A375 (cell line): ENCODE results near the gene ABCB8. TPM values are rescaled to one million over a fixed set of nuclear protein-coding genes. Genes with fewer than 3 reads are reported as not detected.

ENCODE experiments used
- total RNA-seq: library from RNA; depleted of rRNA; stranded (reverse); fragments of >200 nt; shearing (Covaris generic); gene quantifications from 2 replicates; pipeline ENCODE4 v1.2.3, GENCODE V29; 2014; rRNA removed

The ABCB8 gene
- total RNA-seq = 29.2 and 37.3 TPM in 2 replicates

DNA sequence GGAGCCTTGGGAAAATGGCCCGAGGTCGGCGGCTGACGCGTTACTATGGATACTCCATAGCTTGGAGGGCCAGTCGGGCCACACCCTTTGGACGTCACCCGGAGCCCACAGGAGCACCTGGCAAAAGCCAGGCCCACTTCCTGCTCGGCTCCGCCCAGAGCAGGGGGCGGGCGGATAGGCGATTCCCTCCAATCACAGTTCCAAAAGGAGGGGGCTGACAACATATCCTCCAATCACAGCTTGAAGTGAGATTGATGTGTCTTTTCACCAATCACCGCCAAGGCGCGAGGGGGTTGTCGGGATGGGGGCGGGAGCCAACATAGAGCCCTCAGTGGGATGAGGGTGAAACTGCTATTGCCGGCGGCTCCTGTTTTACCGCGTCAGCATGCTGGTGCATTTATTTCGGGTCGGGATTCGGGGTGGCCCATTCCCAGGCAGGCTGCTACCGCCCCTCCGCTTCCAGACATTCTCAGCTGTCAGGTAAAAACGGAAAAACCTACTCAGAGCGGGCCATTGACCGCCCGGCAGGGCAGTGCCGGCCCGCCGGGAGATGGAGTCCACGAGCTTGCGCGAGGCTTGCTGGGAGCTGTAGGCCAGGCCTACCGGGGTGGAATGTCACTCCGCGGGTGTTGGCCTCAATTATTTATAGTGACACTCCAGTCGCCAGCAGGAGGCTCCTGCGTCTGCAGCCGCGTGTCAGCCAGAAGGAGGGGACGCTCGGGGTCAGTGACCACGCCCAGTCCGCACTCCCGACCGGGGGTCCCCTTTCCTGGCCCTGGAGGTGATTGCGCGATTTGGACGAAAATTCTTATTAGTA, at the start of gene ABCB8:
TSS of gene ABCB8 (plus strand) at position 320 of the 817 bp plus-strand sequence. CDS start at position 386, 66 bp downstream.

DNA sequence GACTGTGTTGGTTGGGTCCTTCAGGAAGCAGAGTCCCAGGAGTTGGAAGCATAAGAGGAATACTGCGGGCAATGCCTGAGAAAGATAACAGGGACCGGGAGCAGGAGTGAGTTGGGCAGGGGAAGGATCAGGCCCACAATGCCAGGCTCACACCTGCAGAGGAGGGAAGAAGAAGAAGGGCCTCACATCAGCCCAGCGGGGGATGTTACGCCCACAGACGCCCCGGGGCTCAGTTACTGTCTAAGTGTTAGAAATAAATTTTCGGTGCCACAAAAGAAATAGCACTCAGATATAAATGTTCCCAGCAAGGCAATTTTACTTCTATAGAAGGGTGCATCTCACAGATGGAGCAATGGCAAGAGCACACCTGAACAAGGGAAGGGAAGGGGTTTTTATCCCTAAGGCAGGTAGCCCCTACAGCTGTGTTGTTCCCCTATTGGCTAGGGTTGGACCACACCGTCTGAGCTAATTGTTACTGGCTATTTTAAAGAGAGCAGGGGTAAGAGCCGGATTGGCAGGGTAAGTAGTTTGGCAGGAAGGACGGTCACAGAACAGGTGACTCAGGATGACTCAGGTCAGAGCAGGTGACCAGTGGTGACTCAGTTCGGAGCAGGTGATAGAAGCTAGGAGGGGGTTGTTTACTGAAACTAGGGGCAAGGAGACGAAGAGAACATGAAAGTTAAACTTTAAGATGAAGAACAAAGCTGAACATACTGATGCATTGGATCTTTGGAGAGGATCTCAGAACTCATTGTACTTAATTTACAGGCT, 37.6 kb upstream of the ABCB8 start, which contains the start of gene NOS3:
TSS of gene NOS3 (plus strand) at position 602 of the 771 bp plus-strand sequence. CDS start 2,787 bp downstream, outside the sequence.

DNA sequence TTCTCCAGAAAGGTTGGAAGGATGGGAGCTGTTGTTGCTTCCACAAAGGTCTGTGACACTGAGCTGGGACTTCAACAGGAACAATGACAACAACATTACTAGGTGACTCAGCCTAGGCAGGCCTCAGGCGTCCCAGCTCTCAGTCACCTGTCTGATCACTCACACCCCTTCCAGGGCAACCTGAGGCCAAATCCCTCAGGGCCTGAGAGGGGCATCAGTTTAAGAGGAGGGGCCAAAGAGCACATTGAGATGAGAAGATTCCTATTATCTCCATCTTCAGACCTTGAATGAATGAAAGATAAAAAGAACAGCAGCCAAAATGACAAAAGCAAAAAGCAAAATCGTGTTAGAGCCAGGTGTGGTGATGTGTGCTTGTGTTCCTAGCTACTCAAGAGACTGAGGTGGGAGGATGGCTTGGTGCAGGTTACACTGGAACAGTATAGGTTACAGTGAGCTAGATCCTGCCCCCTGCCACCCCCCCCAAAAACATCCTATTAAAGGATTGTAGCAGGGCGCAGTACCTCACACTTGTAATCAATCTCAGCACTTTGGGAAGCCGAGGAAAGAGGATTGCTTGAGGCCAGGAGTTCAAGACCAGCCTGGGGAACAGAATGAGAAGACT, 3.7 kb upstream of the ABCB8 start, which contains the start of gene ATG9B:
TSS of gene ATG9B (minus strand) at position 60 of the 622 bp plus-strand sequence. CDS start 71 bp downstream, outside the sequence.

GRCh38 chr7:151047976-151048815, 19.9 kb downstream of the ABCB8 start, which contains the start of gene ASIC3:
Gene ASIC3, plus strand, starts transcription at chr7:151048531. Its CDS starts 355 bp downstream, at chr7:151048886.

GRCh38 chr7:151057506-151057988, 29.3 kb downstream of the ABCB8 start, which contains the start of gene CDK5:
Gene CDK5, minus strand, starts transcription at chr7:151057897. Its CDS starts 49 bp downstream, at chr7:151057848.

DNA sequence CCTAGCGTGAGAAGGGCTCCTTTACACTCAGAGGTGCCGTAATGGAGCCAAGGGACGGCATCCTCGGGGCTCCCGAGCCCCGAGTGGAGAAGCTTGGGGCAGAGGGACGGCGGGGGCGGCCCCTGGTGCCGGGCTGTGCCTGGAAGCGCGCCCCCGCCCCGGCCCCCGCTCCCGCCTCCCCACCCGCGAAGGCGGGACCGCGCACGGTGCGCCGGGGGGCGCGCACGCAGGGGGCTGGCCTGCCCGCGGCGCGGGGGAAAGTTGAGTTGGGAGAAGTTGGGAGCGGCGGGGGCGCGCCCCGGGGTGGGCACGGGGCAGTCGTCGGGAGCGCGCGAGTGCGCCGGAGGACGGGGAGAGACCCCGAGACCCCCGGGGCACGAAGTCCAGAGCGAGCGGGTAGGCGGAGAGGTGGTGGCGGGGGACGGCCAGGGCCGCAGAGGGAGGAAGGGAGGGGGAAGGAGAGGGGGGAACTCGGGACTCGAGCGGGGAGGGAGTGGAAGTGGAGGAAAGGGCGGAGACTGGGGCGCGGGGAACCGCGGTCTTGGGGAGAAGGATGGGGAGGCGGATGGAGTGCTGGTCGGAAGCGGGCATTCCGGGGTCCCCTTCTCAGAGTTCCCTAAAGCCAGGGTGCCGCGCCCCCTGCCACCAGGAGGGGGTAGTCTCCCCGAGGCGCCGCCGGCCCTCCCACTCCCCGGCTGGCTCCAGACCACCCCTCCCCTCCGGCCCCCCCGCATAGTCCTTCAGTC, 31.3 kb downstream of the ABCB8 start, which contains the start of gene SLC4A2:
TSS of gene SLC4A2 (plus strand) at position 223 of the 746 bp plus-strand sequence. CDS start 2,399 bp downstream, outside the sequence.

DNA sequence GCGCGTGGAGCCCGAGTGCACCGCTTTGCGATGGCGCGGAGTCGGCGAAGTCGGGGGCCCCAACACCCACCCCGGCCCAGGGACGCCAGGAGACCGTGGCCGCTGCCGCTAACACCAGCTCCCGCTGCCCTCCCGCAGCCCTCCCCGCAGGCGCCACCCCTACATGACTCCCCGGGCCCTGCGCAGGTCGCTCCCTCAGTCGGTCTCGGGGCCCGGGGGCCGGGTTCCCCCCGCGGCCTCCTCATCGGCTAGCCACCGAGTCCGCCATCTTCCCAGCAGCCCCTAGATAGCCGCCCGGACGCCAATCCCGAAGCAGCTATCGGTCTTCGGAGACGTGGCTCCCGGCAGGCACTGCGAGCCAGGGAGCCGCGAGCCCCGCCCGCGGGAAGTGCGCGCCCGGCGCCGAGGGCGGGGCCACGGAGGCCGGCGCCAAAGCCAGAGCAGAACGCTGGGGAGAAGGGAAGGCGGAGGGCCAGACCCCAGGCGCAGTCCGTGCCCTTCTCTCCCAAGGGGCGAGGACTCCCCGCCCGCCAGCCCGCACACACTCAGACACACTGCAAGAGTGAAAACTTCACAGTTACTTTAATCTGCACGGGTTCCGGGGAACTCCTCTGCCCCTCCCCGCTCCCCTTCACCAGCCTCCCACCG, 52.4 kb downstream of the ABCB8 start, which contains the start of gene FASTK:
TSS of gene FASTK (minus strand) at position 288 of the 648 bp plus-strand sequence. CDS start at position 245, 43 bp downstream.

DNA sequence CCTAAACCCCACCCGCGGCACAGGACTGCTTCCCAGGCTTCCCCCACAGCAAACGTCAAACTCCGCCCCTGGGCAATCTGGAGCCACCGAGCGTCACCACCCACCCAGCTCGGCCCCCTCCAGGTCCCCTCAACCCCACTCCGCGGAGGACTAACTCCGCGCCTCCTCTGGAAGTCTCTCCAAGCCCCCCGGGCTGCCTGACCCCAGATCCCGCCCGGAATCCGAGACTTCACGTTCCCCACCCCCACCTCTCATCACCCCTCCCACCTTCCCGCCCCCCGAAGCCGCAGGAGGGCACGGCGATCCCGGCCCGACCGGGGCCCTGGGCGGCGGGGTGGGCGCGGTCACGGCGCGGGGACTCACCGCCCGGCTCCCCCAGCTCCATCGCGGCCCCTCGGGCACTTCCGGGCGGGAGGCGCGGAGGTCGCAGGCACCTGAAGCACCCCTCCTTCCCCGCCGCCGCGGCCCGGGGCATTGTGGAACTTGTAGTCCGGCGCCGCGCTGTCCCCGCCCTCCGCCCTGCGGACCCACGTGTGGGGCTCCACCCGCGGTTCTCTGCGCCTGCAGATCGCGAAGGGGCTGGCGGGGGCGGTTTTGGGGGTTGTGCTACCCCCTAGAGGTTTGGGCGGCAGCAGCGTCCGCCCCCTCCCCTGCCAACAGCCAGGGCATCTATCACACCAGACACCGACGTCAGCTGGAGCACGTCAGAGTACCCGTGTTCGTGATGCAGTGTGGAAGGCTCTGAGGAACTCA, 55.0 kb downstream of the ABCB8 start, which contains the start of gene TMUB1:
TSS of gene TMUB1 (minus strand) at position 423 of the 753 bp plus-strand sequence. CDS start 930 bp downstream, outside the sequence.

GRCh38 chr7:151085691-151086620, 57.7 kb downstream of the ABCB8 start, which contains the start of gene AGAP3:
Gene AGAP3, plus strand, starts transcription at chr7:151086475. Its CDS starts 267 bp downstream, at chr7:151086742.

Other genes with a start within 250 kb of the ABCB8 start
- gene TMEM176B, start 228.1 kb upstream of the ABCB8 start, total RNA-seq = not detected in 2 replicates
- gene TMEM176A, start 227.7 kb upstream of the ABCB8 start, total RNA-seq = not detected in 2 replicates
- gene AOC1, start 175.9 kb upstream of the ABCB8 start, total RNA-seq = 0.08 TPM in 1 of 2 replicates, not detected in the other
- gene KCNH2, start 50.1 kb upstream of the ABCB8 start, total RNA-seq = not detected in 2 replicates
- gene NOS3, start 37.4 kb upstream of the ABCB8 start, total RNA-seq = not detected in 2 replicates
- gene ATG9B, start 4.0 kb upstream of the ABCB8 start, total RNA-seq = not detected in 2 replicates
- 0.74 and 3.7 TPM in 2 replicates for gene ASIC3, start 20.1 kb downstream of the ABCB8 start, total RNA-seq
- 44.8 and 50.0 TPM in 2 replicates for gene CDK5, start 29.4 kb downstream of the ABCB8 start, total RNA-seq
- 193 and 293 TPM in 2 replicates for gene SLC4A2, start 31.1 kb downstream of the ABCB8 start, total RNA-seq
- gene FASTK, start 52.4 kb downstream of the ABCB8 start, total RNA-seq = 93.0 and 94.2 TPM in 2 replicates
- gene TMUB1, start 55.0 kb downstream of the ABCB8 start, total RNA-seq = 48.4 and 64.1 TPM in 2 replicates
- gene AGAP3, start 58.0 kb downstream of the ABCB8 start, total RNA-seq = 58.4 and 63.6 TPM in 2 replicates
- gene GBX1, start 139.2 kb downstream of the ABCB8 start, total RNA-seq = not detected in 2 replicates
- gene ASB10, start 158.8 kb downstream of the ABCB8 start, total RNA-seq = not detected in 2 replicates
- not detected in 2 replicates for gene H2BK1, start 182.0 kb downstream of the ABCB8 start, total RNA-seq
- 57.4 and 67.6 TPM in 2 replicates for gene ABCF2, start 198.8 kb downstream of the ABCB8 start, total RNA-seq
- gene CHPF2, start 204.0 kb downstream of the ABCB8 start, total RNA-seq = 40.2 and 43.6 TPM in 2 replicates
- 15.9 and 16.9 TPM in 2 replicates for gene SMARCD3, start 220.2 kb downstream of the ABCB8 start, total RNA-seq